Panc1 (cell line): ENCODE data around the gene SHOC2. TPM values are rescaled to one million over a fixed set of nuclear protein-coding genes. Genes with fewer than 3 reads are reported as not detected.

Source experiments
- ATAC-seq: fragments of 200-7000 bp; cut with Tn5 transposase; 2 replicates; pipeline ENCODE4 v1.9.1; 2020; ENCODE audit warnings: mild to moderate bottlenecking, moderate library complexity
- BruUV-seq: library from RNA; stranded (reverse); fragments of 400-500 nt; replicated peaks from 2 replicates; lab custom pipeline; 2021; lab: Mats Ljungman, UMichigan
- CTCF ChIA-PET: fragments of 300-600 bp; sonication (Branson Sonifier 250); formaldehyde crosslinking; loops from one replicate; lab custom pipeline; 2022; ENCODE audit warnings: antibody characterized with exemption; lab: Charles Lee
- POLR2A ChIA-PET: fragments of 300-600 bp; sonication (Branson Sonifier 250); formaldehyde crosslinking; loops from one replicate; lab custom pipeline; 2022; ENCODE audit warnings: antibody characterized with exemption; lab: Charles Lee
- DNase-seq: peaks from one replicate; pipeline ENCODE4 v3.0.0-alpha.2; 2010; ENCODE audit warnings: low read depth, low spot score
- H3K27ac ChIP-seq: 2 replicates; pipeline ENCODE4 v1.5.1; 2011; ENCODE audit warnings: mild to moderate bottlenecking, low read length, inconsistent platforms
- H3K27me3 ChIP-seq: fragments of 200-500 bp; sonication (Bioruptor generic); 2 replicates; pipeline ENCODE4 v1.6.0; 2014; ENCODE audit warnings: low read length, inconsistent platforms; ENCODE audit not compliant: control insufficient read depth, insufficient read depth
- H3K36me3 ChIP-seq: fragments of 200-500 bp; sonication (Bioruptor generic); 2 replicates; pipeline ENCODE4 v1.5.1; 2014; ENCODE audit warnings: inconsistent platforms, mild to moderate bottlenecking, low read length, moderate library complexity; ENCODE audit not compliant: control insufficient read depth, insufficient read depth
- H3K4me1 ChIP-seq: 2 replicates; pipeline ENCODE4 v1.5.1; 2011; ENCODE audit warnings: inconsistent platforms, mild to moderate bottlenecking, low read length, moderate library complexity; ENCODE audit not compliant: control insufficient read depth, insufficient read depth
- H3K4me3 ChIP-seq, 2 experiments: 2 replicates each; pipeline ENCODE4 v1.5.1; 2011 to 2012; ENCODE audit warnings: low read depth in 2 of 2, low read length in 2 of 2, mild to moderate bottlenecking in 2 of 2, inconsistent platforms in 1 of 2, moderate library complexity in 1 of 2
- H3K9me3 ChIP-seq: fragments of 200-500 bp; sonication (Bioruptor generic); 2 replicates; pipeline ENCODE4 v1.5.1; 2014; ENCODE audit warnings: low read depth, mild to moderate bottlenecking, inconsistent platforms, low read length, moderate library complexity; ENCODE audit not compliant: control insufficient read depth, insufficient read depth
- CTCF ChIP-seq: fragments of 450-650 bp; IDR thresholded peaks from 2 replicates; pipeline ENCODE4 v1.5.1; 2017; ENCODE audit warnings: mild to moderate bottlenecking
- POLR2AphosphoS5 ChIP-seq: IDR thresholded peaks from 2 replicates; pipeline ENCODE4 v1.6.1; 2012; ENCODE audit warnings: mild to moderate bottlenecking, low read depth, low read length, moderate library complexity
- REST ChIP-seq, 2 experiments: IDR thresholded peaks; 2 replicates each; pipeline ENCODE4 v1.6.1; 2011 to 2012; ENCODE audit warnings: low read depth in 2 of 2, control low read depth in 1 of 2, low read length in 1 of 2, mild to moderate bottlenecking in 1 of 2, moderate library complexity in 1 of 2; ENCODE audit not compliant: insufficient read depth in 1 of 2
- SIN3A ChIP-seq: IDR thresholded peaks from 2 replicates; pipeline ENCODE4 v1.6.1; 2012; ENCODE audit warnings: low read depth, mild to moderate bottlenecking, low read length, moderate library complexity, borderline replicate concordance; ENCODE audit not compliant: insufficient read depth
- TCF7L2 ChIP-seq: IDR thresholded peaks from 2 replicates; pipeline ENCODE4 v1.6.1; 2011; ENCODE audit warnings: mild to moderate bottlenecking, low read depth, low read length, inconsistent platforms
- in situ Hi-C: cut with HindIII; loops from 2 replicates; pipeline ENCODE4 v1.10.0; 2016; ENCODE audit warnings: low sequenced_read_pairs, low pct_unique_long_range_greater_than_20kb
- intact Hi-C: fragments of 100-400 bp; cut with micrococcal nuclease; formaldehyde crosslinking; loops from one replicate; pipeline ENCODE4 v1.10.0; 2022; ENCODE audit not compliant: unreplicated experiment
- total RNA-seq: library from RNA; stranded (reverse); gene quantifications from one replicate; pipeline ENCODE4 v1.2.1, GENCODE V29; 2021; ENCODE audit not compliant: unreplicated experiment

Gene SHOC2
- total RNA-seq, 1 experiment from 2014 or later, result 56.6 TPM

DNA sequence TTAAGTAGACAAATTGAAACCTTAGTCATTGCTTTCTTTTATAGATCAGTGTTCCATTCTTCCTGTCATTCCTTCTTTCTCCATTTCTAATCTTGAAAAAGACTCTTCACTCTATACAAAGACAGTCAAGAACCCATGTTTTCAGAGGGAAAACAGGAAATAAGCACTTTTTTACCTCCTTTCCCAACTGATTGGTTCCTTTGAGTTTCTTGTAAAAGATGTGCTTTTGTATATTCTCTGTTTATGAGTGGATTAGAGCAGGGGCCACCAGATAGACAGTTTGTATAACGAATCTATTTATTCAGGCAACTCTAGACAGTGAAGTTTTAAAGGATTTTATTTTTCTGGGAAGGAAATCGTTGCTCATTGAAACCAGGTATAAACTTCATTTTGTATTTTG lies 49.8 kb downstream of the SHOC2 start:
- no peak for ATAC-seq
- ChIA-PET POLR2A (no interaction called here), CTCF (no interaction called here)
- Histone ChIP-seq H3K27ac (no peak overlapping the region), H3K4me1 (peaks cover 3% of the 10 kb centered on the region; the same call in 1 of the 2 replicates), H3K27me3 (no peaks in the 10 kb centered on the region), H3K4me3 (no peak overlapping the region), H3K36me3 (no peaks in the 10 kb centered on the region), H3K9me3 (no peaks in the 10 kb centered on the region)
- intact Hi-C loops, result no loop called here
- BruUV-seq, result no TSS peak
- TF ChIP-seq SIN3A (no peak), REST (IDR thresholded peaks at IDR 0.05; ENCODE audit: insufficient read depth in 1 of 2, low read depth in 2 of 2, low read length in 1 of 2) (no peak), POLR2AphosphoS5 (no peak), TCF7L2 (no peak), CTCF (no peak)
- in situ Hi-C loops, result no loop called here
- DNase-seq, result no peak

GRCh38 chr10:110971638-110972037 lies 52.2 kb downstream of the SHOC2 start:
- TF ChIP-seq POLR2AphosphoS5 (no peak), SIN3A (no peak), REST (IDR thresholded peaks at IDR 0.05; ENCODE audit: insufficient read depth in 1 of 2, low read depth in 2 of 2, low read length in 1 of 2) (no peak), CTCF (no peak), TCF7L2 (no peak)
- ChIA-PET POLR2A (no interaction called here), CTCF (no interaction called here)
- H3K4me3 ChIP-seq, result no peak overlapping the region
- DNase-seq (no peak), ATAC-seq (no peak)
- intact Hi-C loops, result no loop called here
- in situ Hi-C loops, result no loop called here
- no peaks in the 10 kb centered on the region for H3K27me3 ChIP-seq
- no peaks in the 10 kb centered on the region for H3K9me3 ChIP-seq
- peaks cover 3% of the 10 kb centered on the region; the same call in 1 of the 2 replicates for H3K4me1 ChIP-seq
- no peaks in the 10 kb centered on the region for H3K36me3 ChIP-seq
- no TSS peak for BruUV-seq
- H3K27ac ChIP-seq, result no peak overlapping the region
